Measurements from ENCODE around the gene USP11.

Gene USP11

DNA sequence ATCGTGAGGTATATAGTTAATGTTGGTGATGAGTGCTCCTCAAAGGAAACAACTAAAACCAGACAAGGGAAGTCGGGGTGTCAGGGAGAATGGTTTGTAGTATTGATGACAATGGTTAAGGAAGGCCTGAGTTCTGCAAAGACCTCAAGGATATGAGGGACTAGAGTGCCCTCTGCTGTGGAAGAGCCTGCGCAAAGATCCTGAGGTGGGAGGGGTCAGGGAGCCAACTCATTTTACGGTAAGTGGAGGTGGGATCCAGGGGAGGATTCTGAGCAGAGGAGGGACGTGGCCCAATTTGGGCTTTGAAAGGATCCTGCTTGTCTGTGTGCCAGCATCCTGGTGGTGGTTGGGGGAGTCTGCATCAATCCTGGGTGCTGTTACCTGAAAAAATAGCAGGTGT, 27.8 kb upstream of the USP11 start:
- DNase-seq: no peak

DNA sequence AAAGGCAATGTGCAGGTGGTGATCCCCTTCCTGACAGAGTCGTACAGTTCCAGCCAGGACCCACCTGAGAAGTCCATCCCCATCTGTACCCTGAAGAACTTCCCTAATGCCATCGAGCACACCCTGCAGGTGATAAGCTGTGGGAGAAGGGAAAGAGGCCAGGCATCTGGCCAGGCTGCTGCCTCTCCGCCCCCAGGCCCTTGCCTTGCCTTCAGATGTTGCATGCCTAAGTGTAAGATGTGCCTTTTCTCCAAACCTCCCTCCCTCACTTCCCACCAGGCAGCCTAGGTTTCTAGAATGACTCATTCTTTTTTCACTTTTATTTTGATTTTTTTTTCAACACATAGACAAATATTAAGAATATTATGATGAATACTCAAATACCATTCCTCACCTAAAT, 26.5 kb upstream of the USP11 start:
- DNase-seq: no peak

DNA sequence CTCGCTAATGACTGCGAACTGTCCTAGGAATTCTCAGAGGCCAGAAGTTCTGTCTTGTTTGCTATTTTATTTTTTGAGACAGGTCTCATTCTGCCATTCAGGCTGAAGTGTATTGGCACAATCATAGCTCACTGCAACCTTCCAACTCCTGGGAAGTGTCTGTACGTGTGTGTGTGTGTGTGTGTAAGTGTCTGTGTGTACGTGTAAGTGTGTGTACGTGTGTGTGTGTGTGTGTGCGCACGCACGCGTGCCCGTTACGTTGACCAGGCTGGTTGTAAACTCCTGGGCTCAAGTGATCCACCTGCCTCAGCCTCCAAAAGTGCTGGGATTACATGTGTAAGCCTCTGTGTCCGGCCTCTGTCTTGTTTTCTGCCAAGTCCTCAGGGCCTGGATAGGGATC, 24.7 kb upstream of the USP11 start:
- DNase-seq: no peak

DNA sequence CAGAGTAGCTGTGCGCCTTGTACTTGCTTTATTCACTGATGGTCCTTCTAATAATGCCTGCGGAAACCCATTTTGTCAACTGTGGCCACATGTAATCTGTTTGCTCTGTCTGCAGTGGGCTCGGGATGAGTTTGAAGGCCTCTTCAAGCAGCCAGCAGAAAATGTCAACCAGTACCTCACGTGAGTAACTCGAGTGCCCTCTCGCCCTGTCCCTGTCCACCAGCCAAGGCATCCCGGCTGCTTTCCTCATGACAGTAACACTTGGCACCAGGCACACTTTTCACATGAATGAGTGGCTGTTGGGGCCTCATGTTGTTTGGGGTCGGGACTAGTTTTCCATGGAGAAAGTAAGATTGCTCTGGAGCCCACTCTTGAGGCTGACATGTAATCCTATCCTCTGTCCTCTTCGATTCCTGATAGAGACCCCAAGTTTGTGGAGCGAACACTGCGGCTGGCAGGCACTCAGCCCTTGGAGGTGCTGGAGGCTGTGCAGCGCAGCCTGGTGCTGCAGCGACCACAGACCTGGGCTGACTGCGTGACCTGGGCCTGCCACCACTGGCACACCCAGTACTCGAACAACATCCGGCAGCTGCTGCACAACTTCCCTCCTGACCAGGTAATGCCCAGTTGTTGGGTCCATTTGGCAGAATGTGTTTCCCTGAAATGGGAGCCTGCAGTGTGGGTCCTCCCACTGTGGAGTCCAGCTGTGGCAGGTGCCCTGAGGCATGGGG, 23.1 kb upstream of the USP11 start:
- no peak for DNase-seq

DNA sequence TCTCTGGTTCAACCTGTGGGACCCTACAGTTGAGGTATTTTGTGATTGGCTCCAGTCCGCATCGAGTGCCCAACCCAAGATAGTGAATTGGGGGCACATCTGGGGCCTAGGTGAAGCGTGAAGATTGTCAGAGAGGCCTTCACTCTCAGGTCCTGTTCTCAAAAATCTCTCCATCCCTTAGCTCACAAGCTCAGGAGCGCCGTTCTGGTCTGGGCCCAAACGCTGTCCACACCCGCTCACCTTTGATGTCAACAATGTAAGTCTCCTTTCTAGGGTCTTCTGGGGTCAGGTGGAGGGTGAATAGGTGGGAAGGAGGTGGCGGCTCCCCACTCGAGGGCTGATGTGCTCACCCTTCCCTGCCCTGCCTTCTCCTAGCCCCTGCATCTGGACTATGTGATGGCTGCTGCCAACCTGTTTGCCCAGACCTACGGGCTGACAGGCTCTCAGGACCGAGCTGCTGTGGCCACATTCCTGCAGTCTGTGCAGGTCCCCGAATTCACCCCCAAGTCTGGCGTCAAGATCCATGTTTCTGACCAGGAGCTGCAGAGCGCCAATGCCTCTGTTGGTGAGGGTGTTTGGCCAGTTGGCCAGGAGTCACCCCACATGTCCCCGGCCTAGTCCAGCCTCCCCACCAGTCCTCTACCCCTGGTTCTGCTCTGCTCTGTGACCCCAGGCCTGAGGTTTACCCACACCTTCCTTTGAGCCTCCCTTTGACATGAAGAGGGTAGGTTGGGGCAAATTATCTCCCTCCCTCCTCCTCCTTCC, 22.0 kb upstream of the USP11 start:
- DNase-seq: no peak

DNA sequence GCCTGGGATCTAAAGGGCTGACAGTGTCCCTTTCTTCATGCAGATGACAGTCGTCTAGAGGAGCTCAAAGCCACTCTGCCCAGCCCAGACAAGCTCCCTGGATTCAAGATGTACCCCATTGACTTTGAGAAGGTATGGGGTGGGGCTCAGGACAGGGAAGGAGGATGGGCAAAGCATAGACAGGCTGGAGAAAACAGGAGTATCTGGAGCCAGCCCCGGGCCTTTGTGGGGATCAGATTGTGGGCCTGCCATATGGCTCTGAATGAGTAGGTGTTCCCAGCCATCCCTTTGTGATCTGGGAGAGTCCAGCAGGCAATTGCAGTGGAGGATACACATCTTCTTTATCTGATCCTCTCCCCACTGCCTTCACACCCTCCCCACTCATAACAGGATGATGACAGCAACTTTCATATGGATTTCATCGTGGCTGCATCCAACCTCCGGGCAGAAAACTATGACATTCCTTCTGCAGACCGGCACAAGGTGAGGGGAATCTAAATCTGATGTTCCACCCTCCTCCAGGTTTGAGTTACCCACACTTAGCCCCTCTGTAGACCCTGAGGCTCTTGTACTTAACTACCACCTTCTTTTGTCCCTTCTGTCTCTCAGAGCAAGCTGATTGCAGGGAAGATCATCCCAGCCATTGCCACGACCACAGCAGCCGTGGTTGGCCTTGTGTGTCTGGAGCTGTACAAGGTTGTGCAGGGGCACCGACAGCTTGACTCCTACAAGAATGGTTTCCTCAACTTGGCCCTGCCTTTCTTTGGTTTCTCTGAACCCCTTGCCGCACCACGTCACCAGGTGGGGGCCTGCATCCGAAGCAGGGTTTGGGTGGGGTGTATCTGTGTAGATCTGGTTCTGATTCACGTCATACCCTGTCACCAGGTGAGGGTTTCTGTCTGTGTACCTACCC, 20.2 kb upstream of the USP11 start:
- no peak for DNase-seq

DNA sequence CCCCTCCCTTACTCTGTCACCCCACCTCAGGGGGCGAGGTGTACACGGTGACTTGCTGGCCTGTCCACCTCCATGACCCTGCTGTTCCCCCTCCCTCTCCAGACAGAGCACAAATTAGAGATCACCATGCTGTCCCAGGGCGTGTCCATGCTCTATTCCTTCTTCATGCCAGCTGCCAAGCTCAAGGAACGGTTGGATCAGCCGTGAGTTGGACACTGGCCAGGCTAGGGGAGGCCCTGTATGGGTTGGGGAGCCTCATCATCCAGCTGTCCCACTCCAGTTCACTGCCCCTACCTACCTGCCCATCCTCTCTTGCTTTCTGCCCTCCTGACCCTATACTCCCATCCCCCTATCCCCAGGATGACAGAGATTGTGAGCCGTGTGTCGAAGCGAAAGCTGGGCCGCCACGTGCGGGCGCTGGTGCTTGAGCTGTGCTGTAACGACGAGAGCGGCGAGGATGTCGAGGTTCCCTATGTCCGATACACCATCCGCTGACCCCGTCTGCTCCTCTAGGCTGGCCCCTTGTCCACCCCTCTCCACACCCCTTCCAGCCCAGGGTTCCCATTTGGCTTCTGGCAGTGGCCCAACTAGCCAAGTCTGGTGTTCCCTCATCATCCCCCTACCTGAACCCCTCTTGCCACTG, 18.3 kb upstream of the USP11 start:
- DNase-seq: no peak

DNA sequence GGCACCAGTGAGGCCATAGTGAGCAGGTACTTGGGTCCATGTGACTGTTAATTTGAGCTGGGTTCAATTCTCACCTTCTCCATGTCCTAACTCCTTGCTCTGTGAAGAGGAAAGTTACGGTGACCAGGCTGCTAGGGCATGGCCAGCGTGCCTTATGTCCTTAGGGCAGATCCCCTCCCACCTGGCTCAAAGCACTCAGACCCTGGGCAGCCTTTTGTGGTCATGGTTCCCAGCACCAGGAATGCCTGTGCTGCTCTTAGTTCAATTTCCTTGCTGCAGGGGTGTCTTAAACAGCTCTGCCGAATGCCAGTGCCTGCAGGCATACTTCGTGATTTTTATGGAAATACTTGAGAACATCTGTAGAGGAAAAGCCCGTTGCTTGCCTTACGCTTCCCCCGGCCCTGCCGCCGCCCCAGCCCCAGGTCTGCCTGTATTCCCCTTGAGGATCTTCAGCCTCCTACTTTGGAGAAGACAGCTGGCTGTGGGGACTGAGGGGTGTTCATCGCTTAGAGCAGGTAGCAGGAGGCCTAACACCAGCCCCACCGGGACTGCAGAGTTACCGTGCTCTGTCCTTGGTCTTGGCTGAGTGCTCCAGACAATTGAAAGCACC, 17.4 kb upstream of the USP11 start:
- DNase-seq: no peak

DNA sequence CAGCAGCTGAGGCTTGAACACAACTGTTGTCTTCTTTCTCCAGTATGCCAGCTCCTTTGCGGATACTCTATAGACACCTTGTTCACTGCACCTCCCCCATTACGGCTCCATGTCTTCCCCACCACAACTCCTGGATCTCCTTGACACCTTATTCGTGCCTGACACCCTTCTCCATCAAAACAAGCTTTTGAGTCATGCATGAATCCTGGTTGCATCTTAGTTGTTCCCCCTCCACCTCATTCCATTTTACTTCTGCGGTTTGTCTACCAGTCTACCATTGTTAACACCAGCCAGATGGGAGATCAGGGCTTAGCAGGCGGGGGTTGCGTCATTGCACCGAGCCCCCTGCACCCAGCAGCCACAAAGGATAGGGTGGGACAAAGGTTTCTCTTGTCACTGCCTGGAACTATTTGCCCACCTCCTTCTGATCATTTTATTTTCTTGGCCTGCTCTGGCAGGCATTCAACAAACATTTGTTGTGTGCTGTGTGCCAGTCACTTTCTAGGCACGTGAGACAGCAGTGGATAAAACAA, 16.4 kb upstream of the USP11 start:
- no peak for DNase-seq

DNA sequence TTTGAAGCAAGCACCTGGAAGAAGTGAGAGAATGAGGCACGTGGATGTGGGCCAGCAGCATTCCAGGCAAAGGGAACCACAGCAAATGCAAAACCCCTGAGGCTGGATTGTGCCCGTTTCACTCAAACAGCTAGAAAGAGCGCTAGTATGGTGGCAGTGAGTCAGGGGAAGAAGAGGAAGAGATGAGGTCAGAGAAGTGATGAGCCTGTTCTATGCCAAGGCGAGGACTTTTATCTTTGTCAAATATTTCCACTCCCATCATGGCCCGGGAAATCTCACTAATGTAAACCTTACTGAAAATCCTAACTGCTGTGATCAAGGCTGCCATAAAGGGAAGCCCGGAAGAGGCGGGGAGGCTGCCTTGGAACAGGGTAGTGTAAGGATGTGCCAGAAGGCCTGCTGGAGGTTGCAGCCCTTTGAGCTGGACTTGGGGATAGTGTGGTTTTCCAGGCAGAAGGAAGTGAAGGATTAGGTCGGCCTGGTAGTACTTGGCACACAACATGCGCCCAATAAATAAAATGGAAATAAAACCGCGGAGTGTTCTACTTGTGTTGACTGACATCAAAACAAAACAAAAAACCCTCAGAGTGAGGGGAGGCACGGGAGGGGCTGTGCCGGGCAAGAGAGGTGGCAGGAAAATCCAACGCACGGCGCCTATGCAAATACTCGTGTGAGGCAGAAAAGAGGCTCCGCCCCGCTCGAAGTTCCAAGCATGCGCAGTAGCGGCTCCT, 15.5 kb upstream of the USP11 start:
- peak; percentile 47 for DNase-seq

DNA sequence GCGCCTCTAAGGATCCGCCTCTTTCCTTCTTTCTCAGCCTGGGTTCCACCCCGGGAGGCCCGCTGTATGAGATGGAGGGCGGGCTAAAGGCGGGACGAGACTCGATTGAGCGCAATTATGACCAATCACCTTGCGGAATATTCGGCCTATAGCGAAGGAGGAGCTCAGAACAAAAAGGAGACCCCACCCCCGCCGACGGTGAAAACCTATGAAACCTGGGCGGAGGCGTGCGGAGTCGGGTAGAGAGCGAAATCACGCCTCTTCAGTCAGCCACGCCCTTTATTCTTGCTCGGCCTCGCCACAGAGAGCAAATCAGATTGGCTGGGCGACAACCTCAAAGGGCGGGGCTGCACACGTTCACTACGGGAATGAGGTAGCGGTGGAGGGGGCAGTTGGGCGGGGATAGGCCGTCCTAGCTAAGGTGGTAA, 14.9 kb upstream of the USP11 start:
- DNase-seq: peak; percentile 94

DNA sequence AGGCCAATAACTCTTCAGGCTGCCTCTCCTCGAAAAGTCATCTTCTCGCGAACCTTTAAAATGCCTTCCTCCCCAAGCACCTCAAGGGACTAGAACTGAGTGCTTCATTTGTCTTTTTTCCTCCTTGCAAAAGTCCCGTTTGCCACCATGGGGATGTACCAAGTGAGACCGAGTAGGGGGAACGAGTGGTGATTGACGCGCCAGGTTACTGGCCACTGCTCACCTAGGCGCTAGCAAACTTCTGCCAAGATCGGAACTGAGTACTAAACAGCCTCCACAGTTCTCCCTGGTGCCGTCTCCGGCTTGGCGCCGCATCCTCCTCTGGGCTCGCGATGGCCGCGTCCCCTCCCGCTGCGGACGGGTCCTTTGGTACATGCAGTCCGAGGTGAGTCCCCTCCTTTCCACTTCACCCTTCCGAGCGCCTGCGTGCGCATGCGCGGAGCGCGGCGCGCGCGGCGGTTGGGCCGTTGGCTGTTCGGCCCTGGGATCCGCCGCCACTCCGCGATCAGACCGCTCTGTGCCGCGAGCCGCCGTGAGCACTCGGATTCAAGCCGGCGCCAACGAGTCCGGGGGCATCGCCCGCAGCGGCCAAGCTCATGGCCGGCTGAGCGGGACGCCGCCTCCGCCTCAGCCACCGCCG, 14.4 kb upstream of the USP11 start, which contains the start of gene CDK16:
Gene CDK16 (plus strand): TSS at position 402 of the 640 bp plus-strand sequence. CDS start 4,877 bp downstream, outside the sequence.
- peak; percentile 44 for DNase-seq

DNA sequence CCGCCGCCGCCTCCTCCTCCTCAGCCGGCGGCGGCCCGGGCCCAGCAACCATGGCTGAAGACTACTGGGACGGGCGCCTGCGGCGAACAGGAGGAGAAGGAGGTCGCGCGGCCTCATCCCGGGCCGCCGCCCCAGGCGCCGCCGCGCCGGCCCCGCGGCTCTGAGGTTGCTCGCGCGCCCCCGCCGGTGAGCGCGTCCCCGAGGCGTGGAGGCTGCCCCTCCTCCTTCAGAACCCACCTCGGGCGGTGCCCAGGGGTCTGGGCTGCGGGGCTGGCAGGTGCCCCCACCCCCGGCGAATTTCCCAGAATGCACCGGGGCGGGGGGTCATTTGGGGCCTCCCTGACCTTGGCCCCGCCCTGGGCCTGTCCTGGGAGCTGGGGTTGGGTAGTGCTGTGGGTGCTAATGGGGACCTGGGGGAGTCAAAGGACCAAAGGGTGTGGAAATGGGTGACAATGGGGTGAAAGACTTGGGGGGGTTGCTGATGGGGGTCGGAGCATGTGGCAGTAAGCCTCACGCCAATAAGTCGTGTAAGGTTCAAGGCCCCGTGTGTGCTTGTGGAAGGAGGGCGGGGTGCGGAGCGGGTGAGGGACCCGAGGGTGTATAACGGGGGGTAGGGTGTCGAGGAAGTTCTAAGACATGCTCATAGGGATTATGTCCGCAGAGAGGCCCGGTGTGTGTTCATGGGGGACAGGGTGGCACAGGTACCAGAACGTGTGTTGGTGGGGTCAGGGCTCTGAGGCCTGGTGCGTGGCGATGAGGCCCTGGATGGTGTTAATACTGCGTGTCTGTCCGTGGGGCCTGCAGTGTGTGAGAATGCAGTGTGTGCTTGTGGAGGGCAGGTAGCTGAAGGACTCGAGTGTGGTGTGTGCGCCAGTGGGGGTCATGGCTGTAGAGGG, 13.6 kb upstream of the USP11 start:
- peak; percentile 5 for DNase-seq

DNA sequence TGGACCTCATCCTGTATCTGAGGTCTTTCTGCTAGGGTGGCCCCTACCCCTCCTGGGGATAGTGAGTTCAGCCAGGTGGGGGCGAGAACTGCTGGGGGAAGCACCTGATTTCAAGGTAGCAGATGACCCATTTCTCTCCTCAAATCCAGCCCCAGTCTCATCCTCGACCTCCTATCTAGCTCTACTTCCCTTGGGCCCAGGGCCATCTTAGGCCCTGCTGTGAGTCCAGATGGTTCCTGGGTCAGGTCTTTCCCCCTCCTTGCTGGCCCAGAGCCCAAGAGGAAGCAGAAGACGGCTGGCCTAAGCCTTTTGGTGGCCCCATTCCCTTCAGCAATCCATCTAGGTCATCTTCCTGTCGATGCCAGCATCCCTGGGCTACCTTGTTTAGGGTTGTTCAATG, 11.1 kb upstream of the USP11 start:
- no peak for DNase-seq

DNA sequence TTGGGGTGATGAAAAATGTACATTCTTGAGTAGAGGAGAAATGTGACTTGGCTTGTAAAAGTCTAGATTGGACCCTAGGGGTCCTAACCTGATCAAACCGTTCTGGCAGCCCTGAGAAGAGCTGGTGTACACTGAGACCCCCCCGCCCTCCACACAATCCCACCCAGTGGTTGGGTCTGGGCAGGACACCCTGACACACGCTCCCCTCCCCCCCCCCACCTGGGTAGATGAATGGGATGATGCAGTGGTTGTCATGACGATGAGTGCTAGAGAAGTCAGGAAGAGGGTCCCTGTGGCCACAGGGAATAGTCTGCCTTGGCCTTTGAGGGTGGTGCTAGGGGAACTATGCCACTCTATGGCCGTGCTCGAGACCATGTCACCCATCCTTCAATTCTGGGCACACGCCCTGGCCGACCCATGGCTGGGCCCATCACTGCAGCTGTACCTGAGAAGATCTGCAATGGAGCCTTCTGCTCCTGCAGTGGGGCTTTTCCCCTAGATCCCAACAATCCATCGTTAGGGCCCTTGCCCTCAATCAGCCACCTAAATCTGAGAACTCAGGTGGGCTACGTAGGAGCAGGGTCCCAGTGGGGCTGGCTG, 10.0 kb upstream of the USP11 start:
- DNase-seq: no peak

DNA sequence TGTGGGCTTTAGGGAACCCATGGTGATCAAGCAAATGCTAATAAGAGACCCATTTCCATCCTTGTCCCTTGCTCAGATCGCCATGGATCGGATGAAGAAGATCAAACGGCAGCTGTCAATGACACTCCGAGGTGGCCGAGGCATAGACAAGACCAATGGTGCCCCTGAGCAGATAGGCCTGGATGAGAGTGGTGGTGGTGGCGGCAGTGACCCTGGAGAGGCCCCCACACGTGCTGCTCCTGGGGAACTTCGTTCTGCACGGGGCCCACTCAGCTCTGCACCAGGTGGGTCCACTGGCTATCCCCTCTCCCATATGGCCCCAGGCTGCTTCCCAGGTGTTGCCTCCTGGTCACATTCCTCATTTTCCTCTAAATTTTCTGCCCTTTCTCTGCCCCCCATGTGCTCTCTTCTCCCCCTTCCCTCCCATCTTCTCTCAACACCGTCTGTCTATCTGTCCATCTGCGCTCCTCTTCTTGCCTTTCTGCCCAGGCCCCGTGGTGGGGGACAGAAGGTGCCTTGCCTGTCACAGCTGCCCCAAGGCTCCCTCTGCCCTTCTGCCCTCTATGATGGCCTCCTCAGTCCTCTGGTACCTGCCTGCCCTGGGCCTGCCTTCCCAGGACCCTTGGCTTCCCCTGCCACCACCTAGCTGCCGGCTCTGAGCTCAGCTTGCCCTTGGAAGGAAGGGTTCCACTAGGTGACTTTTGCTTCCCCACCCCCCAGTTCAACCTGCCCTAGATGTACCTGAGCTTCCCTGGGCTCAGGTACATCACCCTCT, 9.1 kb upstream of the USP11 start:
- DNase-seq: no peak

DNA sequence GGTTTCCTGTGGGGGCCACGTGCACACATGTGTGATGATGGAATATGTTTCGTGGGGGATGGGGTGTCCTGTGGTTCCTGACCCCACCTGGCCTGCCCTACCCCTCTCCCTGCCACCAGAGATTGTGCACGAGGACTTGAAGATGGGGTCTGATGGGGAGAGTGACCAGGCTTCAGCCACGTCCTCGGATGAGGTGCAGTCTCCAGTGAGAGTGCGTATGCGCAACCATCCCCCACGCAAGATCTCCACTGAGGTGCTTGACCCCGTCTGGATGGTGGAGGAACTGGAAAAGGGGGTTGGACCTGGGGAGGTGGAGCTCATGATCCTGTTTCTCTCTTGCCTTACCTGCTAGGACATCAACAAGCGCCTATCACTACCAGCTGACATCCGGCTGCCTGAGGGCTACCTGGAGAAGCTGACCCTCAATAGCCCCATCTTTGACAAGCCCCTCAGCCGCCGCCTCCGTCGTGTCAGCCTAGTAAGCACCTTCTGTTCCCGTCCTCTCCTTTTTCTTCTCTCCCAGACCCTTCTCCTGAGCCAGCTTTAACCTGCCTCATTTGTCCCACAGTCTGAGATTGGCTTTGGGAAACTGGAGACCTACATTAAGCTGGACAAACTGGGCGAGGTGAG, 8.4 kb upstream of the USP11 start:
- DNase-seq: no peak

DNA sequence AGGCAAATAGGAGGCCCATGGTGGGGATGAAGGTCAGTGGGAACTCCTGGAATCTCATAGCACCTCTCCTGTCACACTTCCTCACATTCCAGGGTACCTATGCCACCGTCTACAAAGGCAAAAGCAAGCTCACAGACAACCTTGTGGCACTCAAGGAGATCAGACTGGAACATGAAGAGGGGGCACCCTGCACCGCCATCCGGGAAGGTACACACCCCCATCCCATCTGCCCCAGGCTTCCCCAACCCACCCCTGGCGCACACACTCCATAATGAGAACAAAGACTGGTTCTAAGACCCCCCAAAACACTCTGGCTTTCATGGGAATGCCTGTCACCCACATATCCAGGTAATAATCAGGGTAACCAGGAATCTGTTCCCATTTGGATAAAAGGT, 7.9 kb upstream of the USP11 start:
- no peak for DNase-seq
